ENCODE data around the gene C1QTNF2. TPM values are rescaled to one million over a fixed set of nuclear protein-coding genes. Genes with fewer than 3 reads are reported as not detected.

Gene C1QTNF2, protein sequence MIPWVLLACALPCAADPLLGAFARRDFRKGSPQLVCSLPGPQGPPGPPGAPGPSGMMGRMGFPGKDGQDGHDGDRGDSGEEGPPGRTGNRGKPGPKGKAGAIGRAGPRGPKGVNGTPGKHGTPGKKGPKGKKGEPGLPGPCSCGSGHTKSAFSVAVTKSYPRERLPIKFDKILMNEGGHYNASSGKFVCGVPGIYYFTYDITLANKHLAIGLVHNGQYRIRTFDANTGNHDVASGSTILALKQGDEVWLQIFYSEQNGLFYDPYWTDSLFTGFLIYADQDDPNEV
- polyA plus RNA-seq (2012; ENCODE audit: insufficient read depth, insufficient read length) = not detected

DNA sequence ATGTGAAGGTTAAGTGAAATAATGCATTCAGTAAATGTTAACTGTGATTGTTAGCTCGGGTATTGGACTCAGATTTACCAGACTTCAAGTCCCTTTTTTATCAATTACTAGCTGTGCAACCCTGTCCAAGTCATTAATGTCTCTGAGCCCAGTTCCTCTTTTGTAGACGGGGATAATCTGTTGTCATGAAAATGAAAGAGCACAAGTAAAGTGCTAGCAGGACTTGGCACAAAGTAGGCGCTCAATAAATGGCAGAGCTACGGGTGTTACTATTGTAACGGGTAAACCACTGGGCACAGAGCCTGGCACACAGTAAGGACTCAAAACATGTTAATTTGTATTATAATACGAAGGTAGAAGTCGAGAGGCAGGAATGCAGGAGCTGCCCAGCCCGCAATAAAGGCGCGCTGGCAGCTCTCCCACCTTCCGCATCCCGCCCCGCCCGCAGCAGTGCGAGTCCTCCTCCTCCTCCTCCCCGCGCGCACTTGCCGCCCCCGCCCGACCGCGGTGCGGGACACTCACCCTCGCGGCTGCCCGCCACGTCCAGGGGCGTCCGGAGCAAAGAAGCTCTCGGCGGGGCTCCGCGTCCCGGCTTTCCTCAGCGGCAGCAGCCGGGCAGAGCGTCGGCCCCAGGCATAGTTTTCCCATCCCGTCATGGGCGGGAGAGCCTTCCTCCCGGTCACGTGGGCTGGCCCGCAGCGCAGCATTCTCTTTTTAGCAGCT is at the start of gene C1QTNF2:
Gene C1QTNF2 (minus strand): TSS at position 637 of the 723 bp plus-strand sequence. CDS start 15,615 bp downstream, outside the sequence.
- peak within 1 kb of the TSS; percentile 21 for H3K4me3 ChIP-seq (ENCODE audit: low read length)
- no peak for DNase-seq (ENCODE audit: low read depth, low spot score)

DNA sequence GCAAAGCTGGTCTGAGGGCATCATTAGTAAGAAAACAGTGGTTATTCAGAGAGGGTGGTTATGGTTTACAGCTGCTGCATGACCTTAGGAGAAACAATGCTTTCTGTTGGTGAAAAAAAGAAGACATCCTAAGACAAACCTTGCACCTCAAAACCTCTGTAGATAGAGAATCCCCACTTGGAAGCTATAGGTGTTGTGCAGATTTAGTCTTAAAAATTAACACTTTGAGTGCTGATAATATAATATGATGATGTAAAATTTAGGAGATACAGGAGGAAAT is 49.8 kb upstream of the C1QTNF2 start:
- no peak overlapping the region for H3K4me3 ChIP-seq (ENCODE audit: low read length)
- DNase-seq (ENCODE audit: low read depth, low spot score) = no peak

DNA sequence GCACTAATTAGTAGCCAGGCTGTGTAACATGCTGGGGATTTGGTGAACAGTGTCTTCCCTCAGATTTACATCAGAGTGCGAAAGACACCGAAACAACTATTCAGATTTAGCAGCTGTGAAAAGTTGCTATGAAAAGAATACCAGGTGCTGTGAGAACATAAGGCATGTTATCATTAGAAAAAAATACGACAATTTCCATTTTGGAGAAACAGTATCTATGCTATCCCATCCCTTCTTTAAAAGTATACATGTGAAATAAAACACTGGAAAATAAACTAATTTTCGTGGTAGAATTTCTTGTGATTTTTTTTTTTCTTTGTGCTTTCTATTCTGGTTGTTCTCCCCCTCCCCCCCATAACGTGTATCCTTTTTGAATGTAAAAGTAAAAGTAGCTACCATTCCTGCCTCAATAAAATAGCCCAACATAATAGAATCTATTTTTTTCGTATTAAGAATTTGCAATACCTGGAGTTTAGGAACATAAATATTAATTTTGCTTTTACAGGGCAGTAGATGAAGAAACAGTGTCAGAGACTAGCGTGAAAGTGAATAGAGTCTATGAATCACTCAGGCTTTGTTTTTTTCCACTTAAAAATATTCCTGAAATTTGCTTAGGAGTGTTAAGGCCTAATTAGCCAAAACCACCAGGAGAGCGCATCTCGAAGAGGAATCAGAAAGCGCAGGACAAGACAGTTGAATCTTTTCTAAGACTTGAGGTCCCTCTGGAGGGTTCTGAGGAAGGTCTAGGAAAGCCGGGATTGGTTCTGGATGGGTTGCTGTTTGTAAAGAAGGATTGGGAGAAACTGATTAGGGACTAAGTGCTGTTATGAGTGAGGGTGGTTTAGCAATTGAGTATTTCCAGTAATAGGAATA is 49.3 kb upstream of the C1QTNF2 start:
- peak overlapping the region; percentile 97 for H3K4me3 ChIP-seq (ENCODE audit: low read length)
- no peak for DNase-seq (ENCODE audit: low read depth, low spot score)

DNA sequence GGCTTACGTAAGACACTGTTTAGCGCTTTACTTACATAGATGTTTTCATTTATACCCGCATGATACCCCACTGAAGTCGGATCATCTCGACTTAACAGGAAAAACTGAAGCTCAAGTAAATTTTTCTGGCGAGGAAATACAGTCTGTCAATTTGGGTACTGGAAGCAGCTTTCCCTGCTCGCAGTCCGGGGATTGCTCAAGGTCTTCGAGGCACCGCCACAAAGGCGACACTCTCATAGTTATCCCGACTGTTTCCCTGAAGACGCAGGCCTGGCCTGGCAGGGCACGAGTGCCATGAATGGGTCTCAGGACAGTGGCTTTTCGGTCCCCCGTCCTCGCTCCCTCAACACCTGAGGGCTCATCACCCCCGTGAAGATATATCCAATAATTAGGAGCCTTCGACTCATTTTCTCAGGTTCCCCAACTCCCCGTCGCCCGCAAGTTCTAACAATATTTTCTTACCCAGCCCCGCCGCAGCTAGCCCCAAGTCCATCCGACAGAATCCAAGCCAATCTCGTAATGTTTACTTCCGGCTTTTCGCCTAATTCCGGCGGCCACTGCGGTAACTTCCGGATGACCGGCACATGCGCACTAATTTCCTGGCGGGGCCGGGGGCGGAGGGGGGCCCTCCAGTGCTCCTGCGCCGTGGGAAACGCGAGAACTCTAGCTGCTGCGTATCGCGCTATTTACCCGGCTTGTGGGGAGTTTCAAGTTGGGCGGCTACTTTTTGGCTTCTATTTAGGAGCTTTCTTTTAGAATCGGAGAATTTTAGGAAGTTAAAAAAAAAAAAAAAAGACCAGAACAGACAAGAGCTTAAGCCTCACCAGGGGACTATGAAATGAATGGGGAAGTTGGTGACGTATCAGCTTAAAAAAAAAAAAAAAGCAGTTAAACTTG is 48.4 kb upstream of the C1QTNF2 start, which contains the start of gene SLU7:
Gene SLU7 (minus strand): TSS at position 521 of the 897 bp plus-strand sequence. CDS start 3,787 bp downstream, outside the sequence.
- DNase-seq (ENCODE audit: low read depth, low spot score) = peak; percentile 88
- peak within 1 kb of the TSS; percentile 97 for H3K4me3 ChIP-seq (ENCODE audit: low read length)

DNA sequence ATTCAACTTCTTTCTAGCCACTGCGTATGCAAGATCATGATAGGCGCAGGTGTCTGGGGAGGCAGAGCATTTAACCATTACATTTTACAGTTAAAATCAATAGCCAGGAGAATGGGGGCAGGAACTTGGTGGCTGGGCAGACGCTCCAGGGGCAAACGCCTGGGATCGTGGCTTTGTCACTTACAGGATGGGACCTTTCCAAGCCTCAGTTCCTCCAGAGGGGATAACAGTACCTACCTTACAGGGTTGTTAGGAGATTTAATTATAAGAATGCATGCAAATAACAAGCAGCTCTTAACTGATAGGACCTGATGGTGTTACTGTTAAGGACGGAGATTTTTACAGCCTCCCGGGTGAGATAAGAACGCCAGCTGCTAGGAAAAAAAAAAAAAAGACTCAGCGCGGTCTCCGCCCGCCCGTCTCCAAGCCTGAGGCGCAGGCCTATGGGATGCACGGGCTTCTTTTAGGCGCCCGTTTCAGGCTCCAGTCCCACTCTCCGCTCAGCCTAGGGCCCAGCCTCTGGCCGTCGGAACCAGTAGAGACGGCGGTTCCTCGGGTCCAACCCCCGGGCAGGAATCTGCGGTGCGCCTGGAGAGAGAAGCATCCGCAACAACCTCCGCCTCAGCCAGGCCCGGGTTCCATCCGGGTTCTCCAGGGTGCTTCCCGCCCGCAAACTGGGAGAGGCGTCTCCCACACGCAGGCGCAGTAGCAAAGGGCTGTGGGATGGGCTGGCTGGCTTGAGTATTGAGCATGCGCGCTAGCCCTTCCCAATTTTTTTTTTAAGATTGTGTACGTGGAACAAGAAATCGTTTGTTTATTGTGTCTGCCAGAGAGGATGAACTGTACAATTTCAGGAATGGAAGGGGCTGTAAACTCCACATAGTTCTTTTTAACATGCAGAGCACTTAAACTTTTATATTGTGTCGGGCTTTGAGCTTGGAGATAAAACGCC is 29.3 kb upstream of the C1QTNF2 start, which contains the start of gene FAM200C:
Gene FAM200C (minus strand): TSS at position 653 of the 952 bp plus-strand sequence. CDS start 4,564 bp downstream, outside the sequence.
- peak; percentile 83 for DNase-seq (ENCODE audit: low read depth, low spot score)
- H3K4me3 ChIP-seq (ENCODE audit: low read length) = peak within 1 kb of the TSS; percentile 87

DNA sequence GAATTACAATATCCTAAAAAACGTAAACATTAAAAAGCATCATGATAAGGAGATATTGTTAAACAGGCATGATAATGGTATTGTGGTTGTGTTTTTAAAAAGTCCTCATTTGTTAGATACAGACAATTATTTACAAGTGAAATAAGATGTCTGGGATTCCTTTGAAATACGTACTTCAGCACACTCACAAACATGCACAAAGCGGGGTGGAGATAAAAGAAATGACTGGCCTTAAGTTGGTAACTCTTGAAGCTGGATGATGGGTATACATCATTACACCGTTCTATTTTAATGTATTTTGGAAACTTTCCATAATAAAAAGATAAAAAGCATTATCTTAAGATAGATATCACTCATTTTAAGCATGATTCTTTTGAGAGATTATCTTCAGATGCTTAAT is 28.4 kb upstream of the C1QTNF2 start:
- DNase-seq (ENCODE audit: low read depth, low spot score) = no peak
- H3K4me3 ChIP-seq (ENCODE audit: low read length) = peak overlapping the region; percentile 87

DNA sequence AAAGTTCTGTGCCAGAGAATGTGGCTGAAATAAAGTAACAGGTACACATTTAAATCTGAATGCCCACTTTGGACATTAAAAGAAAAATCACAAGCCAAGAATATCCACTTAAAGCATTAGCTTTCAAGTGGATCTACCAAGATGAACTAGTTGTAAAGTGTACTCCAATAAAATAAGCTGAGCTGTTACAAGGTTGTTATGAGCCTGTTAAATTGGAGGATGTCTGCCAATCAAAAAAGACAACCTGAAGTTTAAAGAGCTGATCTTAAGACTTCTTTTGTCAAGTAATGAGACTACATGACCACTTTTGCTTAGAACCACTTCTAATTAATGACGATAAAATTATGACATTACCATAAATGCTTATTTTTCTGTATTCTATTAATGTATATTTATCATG is 27.1 kb upstream of the C1QTNF2 start:
- H3K4me3 ChIP-seq (ENCODE audit: low read length) = no peak overlapping the region
- no peak for DNase-seq (ENCODE audit: low read depth, low spot score)

DNA sequence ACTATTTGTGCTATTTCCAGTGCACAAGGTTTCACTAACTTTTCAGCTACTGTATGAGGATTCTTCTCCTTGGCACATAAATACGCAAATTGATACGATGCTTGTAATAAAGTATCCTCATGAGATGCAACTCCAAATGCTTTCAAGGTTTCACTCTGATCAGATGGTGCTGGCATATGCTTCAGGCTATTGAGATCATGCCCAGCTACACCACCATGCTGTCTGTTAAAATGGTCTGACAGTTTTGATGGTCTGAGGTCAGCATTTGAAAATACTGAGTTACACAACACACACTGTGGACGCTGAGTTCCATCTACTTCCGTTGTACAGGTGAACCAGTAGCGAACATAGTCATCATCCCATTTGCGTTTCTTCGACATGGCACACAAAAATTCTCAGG is 24.7 kb upstream of the C1QTNF2 start:
- DNase-seq (ENCODE audit: low read depth, low spot score) = no peak
- no peak overlapping the region for H3K4me3 ChIP-seq (ENCODE audit: low read length)

DNA sequence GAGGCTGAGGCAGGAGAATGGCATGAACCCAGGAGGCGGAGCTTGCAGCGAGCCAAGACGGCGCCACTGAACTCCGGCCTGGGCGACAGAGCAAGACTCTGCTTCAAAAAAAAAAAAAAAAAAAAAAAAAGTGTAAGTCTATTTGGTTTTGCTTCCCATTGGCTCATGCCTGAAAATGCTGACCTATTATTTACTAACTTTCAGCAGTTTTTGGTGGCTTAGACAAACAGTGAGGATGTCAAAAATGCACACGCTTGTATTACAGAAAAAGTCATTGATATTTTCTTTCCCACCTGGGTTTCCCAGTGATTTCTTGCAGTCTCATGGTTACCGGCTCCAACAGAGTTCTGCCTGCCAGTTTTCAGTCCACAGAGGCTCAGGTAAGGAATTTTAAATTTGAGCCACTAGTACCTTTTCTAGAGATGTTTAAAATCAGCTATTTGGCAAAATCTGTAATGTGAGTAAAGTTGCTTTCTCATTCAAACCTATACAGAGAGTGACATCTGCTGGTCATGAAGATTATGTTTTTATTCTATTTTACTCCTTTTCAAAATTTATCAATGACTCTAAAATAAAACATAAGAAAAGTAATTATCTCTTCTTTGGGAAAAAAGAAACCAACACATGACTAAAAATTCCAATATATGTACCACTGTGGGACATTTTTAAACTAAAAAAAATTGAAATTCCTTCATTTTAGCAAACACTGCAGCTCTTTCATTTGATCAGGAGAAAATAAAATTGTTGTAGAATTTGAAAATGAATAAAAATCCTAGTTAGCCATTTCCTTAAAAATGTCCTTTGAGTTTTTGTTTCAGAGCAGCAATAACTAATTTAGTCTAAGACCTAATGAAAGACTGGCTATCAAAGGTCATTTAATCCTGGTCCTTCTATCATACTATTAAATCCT is 20.6 kb upstream of the C1QTNF2 start:
- DNase-seq (ENCODE audit: low read depth, low spot score) = peak; percentile 20
- H3K4me3 ChIP-seq (ENCODE audit: low read length) = no peak overlapping the region

DNA sequence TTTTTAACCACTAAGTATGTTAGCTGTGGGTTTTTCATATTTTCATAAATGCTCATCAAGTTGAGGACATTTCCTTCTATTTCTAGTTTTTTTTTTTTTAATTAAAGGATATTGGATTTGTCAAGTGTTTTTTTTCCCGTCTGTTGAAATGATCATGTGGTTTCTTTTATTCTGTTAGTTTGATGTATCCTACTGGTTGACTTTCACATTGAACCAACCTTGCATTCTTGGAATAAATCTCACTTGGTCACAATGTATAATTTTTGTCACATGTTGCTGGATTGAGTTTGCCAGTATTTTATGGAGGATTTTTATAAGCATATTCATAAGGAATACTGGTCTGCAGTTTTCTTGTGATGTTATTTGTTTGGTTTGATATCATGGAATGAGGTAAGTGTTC is 17.0 kb upstream of the C1QTNF2 start:
- no peak overlapping the region for H3K4me3 ChIP-seq (ENCODE audit: low read length)
- DNase-seq (ENCODE audit: low read depth, low spot score) = no peak

DNA sequence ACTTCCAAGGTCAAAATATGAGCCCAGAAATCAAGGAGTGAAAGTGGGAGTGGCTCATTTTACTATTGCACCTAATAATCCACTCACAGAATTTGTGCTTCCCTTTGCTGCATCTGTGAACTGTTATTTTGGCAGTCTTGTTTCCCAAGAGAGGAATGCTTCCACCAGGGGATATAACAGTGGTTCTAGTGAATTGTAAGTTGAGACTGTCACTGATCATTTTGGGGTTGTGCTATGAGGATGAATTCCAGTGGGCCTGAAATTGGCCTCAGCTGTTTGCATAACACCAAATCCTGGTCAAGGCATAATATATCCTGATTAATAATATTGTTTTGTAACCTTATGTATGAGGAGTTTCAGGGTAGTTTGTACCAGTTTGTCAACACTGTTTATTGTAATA is 15.1 kb upstream of the C1QTNF2 start:
- H3K4me3 ChIP-seq (ENCODE audit: low read length) = no peak overlapping the region
- no peak for DNase-seq (ENCODE audit: low read depth, low spot score)

DNA sequence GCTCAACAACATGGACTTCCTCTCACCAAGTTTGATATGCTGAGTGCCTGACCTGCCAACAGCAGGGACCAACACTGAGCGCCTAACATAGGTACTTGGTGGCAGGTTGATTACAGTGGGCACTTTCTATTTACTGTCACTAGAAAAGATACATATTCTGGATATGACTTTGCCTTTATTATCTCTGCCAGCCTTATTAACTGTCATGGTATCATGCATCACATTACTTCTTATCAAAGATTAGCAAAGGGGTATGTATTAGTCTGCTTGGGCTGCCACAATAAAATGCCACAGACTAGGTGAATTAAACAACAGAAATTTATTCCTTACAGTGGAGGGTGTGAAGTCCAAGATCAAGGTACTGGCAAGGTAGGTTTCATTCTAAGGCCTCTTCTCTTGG is 14.3 kb upstream of the C1QTNF2 start:
- DNase-seq (ENCODE audit: low read depth, low spot score) = no peak
- H3K4me3 ChIP-seq (ENCODE audit: low read length) = no peak overlapping the region

DNA sequence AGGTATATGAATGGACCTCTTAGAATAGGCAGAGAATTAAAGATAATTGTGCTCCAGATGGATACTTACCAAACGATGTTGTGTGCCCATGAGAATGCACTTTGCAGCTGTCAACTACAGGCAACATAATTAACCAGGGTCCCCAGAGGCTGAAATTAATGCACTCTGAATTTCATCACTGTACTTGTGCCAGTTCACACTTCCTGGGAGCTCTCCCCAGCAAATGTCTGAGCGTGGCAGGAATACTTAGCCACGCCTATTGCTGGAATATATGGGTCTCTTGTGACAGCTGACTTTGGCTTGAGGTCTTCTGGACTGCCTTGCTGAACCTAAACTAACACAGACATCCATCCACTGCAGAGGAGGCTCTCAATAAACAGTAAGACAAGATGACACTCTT is 11.9 kb upstream of the C1QTNF2 start:
- no peak overlapping the region for H3K4me3 ChIP-seq (ENCODE audit: low read length)
- no peak for DNase-seq (ENCODE audit: low read depth, low spot score)

DNA sequence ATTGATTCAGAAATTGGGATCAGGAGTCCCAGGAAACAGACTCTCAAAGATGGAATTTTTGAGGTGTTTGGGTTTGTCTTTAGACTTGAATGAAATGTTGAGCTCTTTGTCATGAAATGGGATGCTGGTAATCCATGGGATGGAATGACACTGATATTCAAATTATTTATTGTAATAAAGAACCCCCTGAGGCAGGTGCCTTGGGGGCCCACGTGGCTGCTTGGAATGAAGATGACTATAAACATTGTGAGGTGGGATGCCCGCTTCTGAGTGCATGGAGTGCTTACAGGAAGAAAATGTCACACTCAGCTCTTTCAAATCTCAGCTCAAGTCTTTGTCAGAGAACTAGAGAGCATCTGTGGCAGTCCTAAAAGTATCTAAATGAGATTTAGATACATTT is 9.6 kb upstream of the C1QTNF2 start:
- H3K4me3 ChIP-seq (ENCODE audit: low read length) = no peak overlapping the region
- DNase-seq (ENCODE audit: low read depth, low spot score) = no peak

DNA sequence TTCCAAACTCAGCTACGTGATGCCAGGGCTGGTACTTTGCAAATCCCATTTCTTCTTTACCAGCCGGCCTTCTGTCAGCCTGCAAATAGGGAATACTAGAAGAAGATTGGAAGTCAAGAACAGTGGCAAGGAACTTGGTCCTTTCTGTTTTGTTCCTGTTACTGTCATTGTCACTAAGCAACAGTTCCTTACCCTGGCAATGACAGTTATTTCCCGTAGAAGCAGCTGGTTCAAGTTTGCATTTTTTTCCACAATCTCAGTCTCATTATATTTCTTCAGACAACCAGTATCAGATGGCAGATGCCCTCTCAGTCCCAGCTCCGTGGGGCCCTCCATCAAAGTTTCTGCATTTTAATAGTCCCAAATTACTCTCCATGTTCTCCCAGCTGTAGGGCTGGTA is 9.1 kb upstream of the C1QTNF2 start:
- no peak for DNase-seq (ENCODE audit: low read depth, low spot score)
- H3K4me3 ChIP-seq (ENCODE audit: low read length) = no peak overlapping the region

DNA sequence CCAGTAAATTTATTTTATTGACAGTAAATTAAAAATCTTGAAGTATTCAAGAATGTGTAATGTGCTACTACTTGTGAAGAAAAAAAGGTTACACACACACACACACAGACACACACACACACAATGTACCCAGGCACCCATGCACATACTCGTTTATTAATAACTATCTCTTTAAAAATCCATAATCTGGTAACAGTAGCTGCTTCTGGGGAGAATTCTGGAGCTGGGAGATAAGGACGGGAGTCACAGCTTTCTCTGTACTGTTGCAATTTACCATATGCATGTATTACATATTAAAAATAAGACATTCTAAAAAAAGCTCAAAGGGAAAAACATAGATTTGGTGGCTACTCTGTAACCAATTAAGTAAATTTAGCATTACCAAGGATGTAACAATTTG is 7.9 kb upstream of the C1QTNF2 start:
- no peak overlapping the region for H3K4me3 ChIP-seq (ENCODE audit: low read length)
- DNase-seq (ENCODE audit: low read depth, low spot score) = no peak

DNA sequence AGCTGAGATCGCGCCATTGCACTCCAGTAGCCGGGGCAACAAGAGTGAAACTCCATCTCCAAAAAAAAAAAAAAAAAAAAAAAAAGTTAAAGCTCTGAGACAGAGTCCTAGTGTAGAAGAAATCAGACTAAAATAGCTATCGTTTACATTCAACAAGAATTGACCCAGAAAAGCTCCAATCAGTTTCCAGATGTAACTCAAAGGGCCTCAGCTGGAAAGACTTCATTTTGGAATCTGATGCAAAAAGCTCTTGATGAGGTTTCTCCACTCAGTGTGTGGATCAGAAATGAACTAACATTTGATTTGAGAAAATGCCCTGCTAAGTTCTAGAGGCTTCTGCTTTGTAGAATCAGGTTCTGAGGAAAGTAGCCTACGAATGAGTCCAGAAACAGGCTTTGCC is 7.2 kb upstream of the C1QTNF2 start:
- no peak for DNase-seq (ENCODE audit: low read depth, low spot score)
- no peak overlapping the region for H3K4me3 ChIP-seq (ENCODE audit: low read length)

Measured in Jurkat, Clone E6-1 (cell line).